ENCODE measurements around the gene AFTPH. TPM values are rescaled to one million over a fixed set of nuclear protein-coding genes. Genes with fewer than 3 reads are reported as not detected.

Gene AFTPH
- total and polyA plus RNA-seq, 9 of the 15 experiments (the other 6 are each of a cell fraction or from before 2014, with no cell fraction given), result 8.0 to 26.2 (median 13.8) TPM

DNA sequence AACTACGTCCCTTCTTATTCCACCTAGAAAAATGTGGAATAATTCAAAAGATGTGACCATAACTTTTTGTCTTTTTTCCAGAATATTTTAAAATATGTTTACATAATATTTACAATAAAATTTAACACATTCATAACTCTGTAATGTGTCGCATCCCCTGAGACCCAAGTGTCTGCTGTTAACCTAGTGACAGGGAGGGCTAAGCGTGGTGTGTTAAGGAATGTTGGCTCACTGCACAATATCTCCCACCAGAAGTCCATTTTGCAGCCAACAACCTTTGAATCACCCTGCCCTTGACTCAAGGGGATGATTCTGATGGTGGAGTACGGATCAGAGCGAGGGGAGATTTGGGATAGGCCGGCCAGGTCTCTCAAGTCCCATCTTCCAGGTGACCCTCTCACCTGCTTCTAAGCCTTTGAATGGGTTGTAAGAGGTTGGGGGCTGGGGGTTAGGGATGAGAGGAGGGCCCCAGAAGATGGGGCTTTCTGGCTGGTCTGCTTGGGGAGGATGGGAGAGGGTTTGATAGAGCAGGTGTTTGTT, 86.3 kb downstream of the AFTPH start:
- H3K27ac ChIP-seq (ENCODE audit: extremely low read depth, low read depth, low read length), result no peak overlapping the region
- BruUV-seq (replicated peaks), result no TSS peak
- H3K36me3 ChIP-seq (ENCODE audit: control insufficient read depth, insufficient read depth, low read length), result no peaks in the 10 kb centered on the region
- no peak for DNase-seq (ENCODE audit: extremely low read depth in 1 of 4, low spot score in 3 of 4)
- no peaks in the 10 kb centered on the region for H4K20me1 ChIP-seq (replicated peaks; ENCODE audit: control insufficient read depth, insufficient read depth, low read length)
- no peak for FAIRE-seq
- no peak for ATAC-seq
- H2AFZ ChIP-seq (ENCODE audit: low read depth, low read length), result peak overlapping the region; percentile 97; the same call in 1 of the 2 replicates
- intact Hi-C loops (cut with micrococcal nuclease) (no loop called here), in situ Hi-C loops (cut with MboI) (no loop called here)
- no peaks in the 10 kb centered on the region for H3K9me3 ChIP-seq (replicated peaks; ENCODE audit: control insufficient read depth, insufficient read depth, low read depth, low read length)
- WGBS (ENCODE audit: insufficient coverage, low coverage, missing lambda C conversion rate), result 95% methylated on average over 6 of the region's 6 CpGs
- no peaks in the 10 kb centered on the region for H3K9me1 ChIP-seq (ENCODE audit: control insufficient read depth, insufficient read depth, low read length)
- H3K79me2 ChIP-seq (ENCODE audit: control insufficient read depth, insufficient read depth, low read length), result no peaks in the 10 kb centered on the region
- H3K27me3 ChIP-seq (ENCODE audit: control insufficient read depth in 2 of 2, insufficient read depth in 2 of 2, low read length in 2 of 2), result no peaks in the 10 kb centered on the region
- ChIA-PET POLR2A (interaction anchor here (0.6 to 5.4 kb wide), 3 partner anchors 8 to 21 kb away, joined by 3 to 33 read pairs (median 3); no protein-coding TSS in a partner anchor), CTCF (ENCODE audit: low intra/inter-chr PET ratio) (interaction anchor here (1.0 to 1.7 kb wide), 2 partner anchors 256 to 263 kb away, joined by 3 to 6 read pairs; no protein-coding TSS in a partner anchor)
- peak overlapping the region; percentile 60; the same call in 1 of the 2 replicates for H3K4me3 ChIP-seq
- H3K4me1 ChIP-seq (replicated peaks in 1 of 2; ENCODE audit: control insufficient read depth in 2 of 2, insufficient read depth in 2 of 2, low read length in 2 of 2), result peaks cover 21 to 30% of the 10 kb centered on the region in 2 experiments; a peak in 4 of 5 replicates
- peak overlapping the region; percentile 90; the same call in 1 of the 2 replicates for H3K4me2 ChIP-seq (ENCODE audit: insufficient read depth, low read length)
- no peak for TF ChIP-seq TFAM (CRISPR knock-in tag; conservative IDR thresholded peaks at IDR 0.05)
- TF ChIP-seq, protein P1, sequence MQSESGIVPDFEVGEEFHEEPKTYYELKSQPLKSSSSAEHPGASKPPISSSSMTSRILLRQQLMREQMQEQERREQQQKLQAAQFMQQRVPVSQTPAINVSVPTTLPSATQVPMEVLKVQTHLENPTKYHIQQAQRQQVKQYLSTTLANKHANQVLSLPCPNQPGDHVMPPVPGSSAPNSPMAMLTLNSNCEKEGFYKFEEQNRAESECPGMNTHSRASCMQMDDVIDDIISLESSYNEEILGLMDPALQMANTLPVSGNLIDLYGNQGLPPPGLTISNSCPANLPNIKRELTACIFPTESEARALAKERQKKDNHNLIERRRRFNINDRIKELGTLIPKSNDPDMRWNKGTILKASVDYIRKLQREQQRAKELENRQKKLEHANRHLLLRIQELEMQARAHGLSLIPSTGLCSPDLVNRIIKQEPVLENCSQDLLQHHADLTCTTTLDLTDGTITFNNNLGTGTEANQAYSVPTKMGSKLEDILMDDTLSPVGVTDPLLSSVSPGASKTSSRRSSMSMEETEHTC (IDR thresholded peaks at IDR 0.05), result no peak
- no peak for TF ChIP-seq BRD4 (IDR thresholded peaks at IDR 0.05)
- TF ChIP-seq BRCA1 (IDR thresholded peaks at IDR 0.05), result no peak
- TF ChIP-seq BRCA1 (CRISPR knock-in tag; IDR thresholded peaks at IDR 0.05), result no peak
- TF ChIP-seq, protein P2, sequence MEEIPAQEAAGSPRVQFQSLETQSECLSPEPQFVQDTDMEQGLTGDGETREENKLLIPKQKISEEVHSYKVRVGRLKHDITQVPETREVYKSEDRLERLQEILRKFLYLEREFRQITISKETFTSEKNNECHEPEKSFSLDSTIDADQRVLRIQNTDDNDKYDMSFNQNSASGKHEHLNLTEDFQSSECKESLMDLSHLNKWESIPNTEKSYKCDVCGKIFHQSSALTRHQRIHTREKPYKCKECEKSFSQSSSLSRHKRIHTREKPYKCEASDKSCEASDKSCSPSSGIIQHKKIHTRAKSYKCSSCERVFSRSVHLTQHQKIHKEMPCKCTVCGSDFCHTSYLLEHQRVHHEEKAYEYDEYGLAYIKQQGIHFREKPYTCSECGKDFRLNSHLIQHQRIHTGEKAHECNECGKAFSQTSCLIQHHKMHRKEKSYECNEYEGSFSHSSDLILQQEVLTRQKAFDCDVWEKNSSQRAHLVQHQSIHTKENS (CRISPR knock-in tag; IDR thresholded peaks at IDR 0.05), result no peak
- TF ChIP-seq NCOA2 (IDR thresholded peaks at IDR 0.05; ENCODE audit: partially characterized antibody in 2 of 2), result no peak
- no peak for TF ChIP-seq ZNF174 (CRISPR knock-in tag; IDR thresholded peaks at IDR 0.05)
- no peak for TF ChIP-seq PHB2 (IDR thresholded peaks at IDR 0.05; ENCODE audit: low read depth)
- TF ChIP-seq HOXB6 (CRISPR knock-in tag; IDR thresholded peaks at IDR 0.05; ENCODE audit: borderline replicate concordance), result no peak
- TF ChIP-seq, protein P3, sequence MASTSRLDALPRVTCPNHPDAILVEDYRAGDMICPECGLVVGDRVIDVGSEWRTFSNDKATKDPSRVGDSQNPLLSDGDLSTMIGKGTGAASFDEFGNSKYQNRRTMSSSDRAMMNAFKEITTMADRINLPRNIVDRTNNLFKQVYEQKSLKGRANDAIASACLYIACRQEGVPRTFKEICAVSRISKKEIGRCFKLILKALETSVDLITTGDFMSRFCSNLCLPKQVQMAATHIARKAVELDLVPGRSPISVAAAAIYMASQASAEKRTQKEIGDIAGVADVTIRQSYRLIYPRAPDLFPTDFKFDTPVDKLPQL (IDR thresholded peaks at IDR 0.05; ENCODE audit: extremely low read depth, insufficient read length), result no peak
- TF ChIP-seq PCBP2 (IDR thresholded peaks at IDR 0.05; ENCODE audit: low read depth, low read length, poor library complexity, severe bottlenecking), result no peak
- TF ChIP-seq MTA1 (IDR thresholded peaks at IDR 0.05; ENCODE audit: borderline replicate concordance), result no peak
- TF ChIP-seq SNIP1 (IDR thresholded peaks at IDR 0.05; ENCODE audit: low read depth), result no peak
- TF ChIP-seq ESRRA (IDR thresholded peaks at IDR 0.05; ENCODE audit: borderline replicate concordance, low read depth), result no peak
- no peak for TF ChIP-seq TSC22D4 (tag; IDR thresholded peaks at IDR 0.05)
- no peak for TF ChIP-seq ZNF431 (CRISPR knock-in tag; IDR thresholded peaks at IDR 0.05)
- TF ChIP-seq ZNF445 (CRISPR knock-in tag; IDR thresholded peaks at IDR 0.05; ENCODE audit: low read depth), result no peak
- TF ChIP-seq MYC (IDR thresholded peaks at IDR 0.05; ENCODE audit: low read depth, low read length), result no peak
- TF ChIP-seq MYC (CRISPR knock-in tag; IDR thresholded peaks at IDR 0.05; ENCODE audit: borderline replicate concordance, low read depth), result no peak
- peak overlapping the region in 1 of 2 experiments; percentile 83; a peak in 2 of 4 replicates for H3K9ac ChIP-seq (ENCODE audit: insufficient read depth in 1 of 2, low read depth in 2 of 2, low read length in 2 of 2)

All from K562 (cell line).